Raji (cell line): Measurements from ENCODE around the gene PRRX1.

ENCODE experiments used
- POLR2A ChIP-seq: IDR thresholded peaks from 2 replicates; pipeline ENCODE4 v1.6.1; 2011; ENCODE audit warnings: low read depth, low read length, control low read depth; ENCODE audit not compliant: insufficient read depth

The PRRX1 gene

GRCh38 chr1:170696591-170697290, 32.8 kb downstream of the PRRX1 start:
- TF ChIP-seq POLR2A, result no peak

- no peak for TF ChIP-seq POLR2A
These were observed 33.4 kb downstream of the PRRX1 start for GRCh38 chr1:170697316-170697715.

- no peak for TF ChIP-seq POLR2A
These were observed 34.7 kb downstream of the PRRX1 start for GRCh38 chr1:170698301-170699275.

GRCh38 chr1:170699696-170700095, 35.8 kb downstream of the PRRX1 start:
- TF ChIP-seq POLR2A, result no peak

GRCh38 chr1:170700842-170701615, 37.1 kb downstream of the PRRX1 start:
- TF ChIP-seq POLR2A, result no peak

- TF ChIP-seq POLR2A, result no peak
These were observed 38.0 kb downstream of the PRRX1 start for GRCh38 chr1:170701962-170702361.

GRCh38 chr1:170703591-170703990, 39.7 kb downstream of the PRRX1 start:
- TF ChIP-seq POLR2A, result no peak

GRCh38 chr1:170704256-170704655, 40.3 kb downstream of the PRRX1 start:
- no peak for TF ChIP-seq POLR2A

GRCh38 chr1:170705981-170706380, 42.0 kb downstream of the PRRX1 start:
- TF ChIP-seq POLR2A, result no peak

- TF ChIP-seq POLR2A, result no peak
These were observed 43.2 kb downstream of the PRRX1 start for GRCh38 chr1:170707117-170707516.

GRCh38 chr1:170707959-170708655, 44.2 kb downstream of the PRRX1 start:
- TF ChIP-seq POLR2A, result no peak

GRCh38 chr1:170711682-170712081, 47.8 kb downstream of the PRRX1 start:
- no peak for TF ChIP-seq POLR2A

GRCh38 chr1:170714163-170714562, 50.2 kb downstream of the PRRX1 start:
- TF ChIP-seq POLR2A, result no peak

GRCh38 chr1:170714938-170715337, 51.0 kb downstream of the PRRX1 start:
- no peak for TF ChIP-seq POLR2A
